ENCODE results near the gene NET1.

NET1 gene

DNA sequence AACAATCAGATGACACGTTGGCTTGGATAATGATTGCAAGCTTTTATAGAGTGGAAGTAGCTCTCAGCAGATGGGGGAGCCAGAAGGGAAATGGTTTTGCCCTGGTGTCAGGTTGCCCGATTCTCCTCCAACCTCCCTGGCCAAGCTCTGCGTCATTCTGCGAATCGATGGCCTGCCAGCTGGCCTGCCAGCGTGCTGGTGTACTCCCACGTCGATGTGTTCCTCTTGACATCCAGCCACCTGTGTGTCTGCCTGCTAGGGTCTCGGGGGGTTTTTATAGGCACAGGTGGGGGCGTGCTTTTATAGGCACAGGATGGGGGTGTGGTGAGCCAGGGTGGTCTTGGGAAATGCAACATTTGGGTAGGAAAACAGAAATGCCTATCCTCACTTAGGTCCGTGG is 4.6 kb downstream of the NET1 start:
- H3K27ac ChIP-seq: no peak overlapping the region
- H3K9me3 ChIP-seq (ENCODE audit: control insufficient read depth, low read length): no peaks in the 10 kb centered on the region
- no peak for TF ChIP-seq CTCF (IDR thresholded peaks at IDR 0.05)
- no peaks in the 10 kb centered on the region for H3K36me3 ChIP-seq (ENCODE audit: control insufficient read depth, insufficient read depth, low read length)
- H3K27me3 ChIP-seq (ENCODE audit: control insufficient read depth, insufficient read depth, low read length): no peaks in the 10 kb centered on the region
- no peak overlapping the region for H3K4me2 ChIP-seq (ENCODE audit: low read length)
- H3K79me2 ChIP-seq: peaks cover 14% of the 10 kb centered on the region
- peaks cover 2% of the 10 kb centered on the region for H3K4me1 ChIP-seq
- H3K4me3 ChIP-seq (ENCODE audit: low read depth, low read length): no peak overlapping the region
- H2AFZ ChIP-seq: no peak overlapping the region
- no peak overlapping the region for H3K9ac ChIP-seq

DNA sequence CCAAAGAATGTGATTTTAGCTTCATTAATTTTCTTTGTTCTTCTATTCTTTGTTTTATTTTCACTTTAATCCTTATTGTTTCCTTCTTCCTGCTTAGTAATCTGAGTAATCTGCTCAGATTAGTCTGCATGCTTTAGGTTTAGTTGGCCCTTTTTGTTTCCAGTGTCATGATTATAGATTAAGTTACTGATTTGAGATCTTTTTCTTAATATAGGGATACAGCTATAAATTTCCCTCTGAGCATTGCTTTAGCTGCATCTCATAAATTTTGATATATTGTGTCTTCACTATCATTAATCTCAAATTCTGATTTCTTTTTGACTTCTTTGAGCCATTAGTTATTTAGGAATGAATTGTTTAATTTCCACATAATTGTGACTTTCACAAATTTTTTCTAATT is 6.2 kb downstream of the NET1 start:
- Histone ChIP-seq H3K4me1 (no peaks in the 10 kb centered on the region), H3K27ac (no peak overlapping the region), H3K4me2 (ENCODE audit: low read length) (no peak overlapping the region), H3K36me3 (ENCODE audit: control insufficient read depth, insufficient read depth, low read length) (no peaks in the 10 kb centered on the region), H3K4me3 (ENCODE audit: low read depth, low read length) (no peak overlapping the region), H3K9me3 (ENCODE audit: control insufficient read depth, low read length) (no peaks in the 10 kb centered on the region), H2AFZ (no peak overlapping the region), H3K79me2 (peaks cover 10% of the 10 kb centered on the region), H3K27me3 (ENCODE audit: control insufficient read depth, insufficient read depth, low read length) (no peaks in the 10 kb centered on the region), H3K9ac (no peak overlapping the region)
- TF ChIP-seq CTCF (IDR thresholded peaks at IDR 0.05): no peak

- no peaks in the 10 kb centered on the region for H3K9me3 ChIP-seq (ENCODE audit: control insufficient read depth, low read length)
- no peak overlapping the region for H2AFZ ChIP-seq
- H3K27me3 ChIP-seq (ENCODE audit: control insufficient read depth, insufficient read depth, low read length): no peaks in the 10 kb centered on the region
- H3K4me3 ChIP-seq (ENCODE audit: low read depth, low read length): no peak overlapping the region
- no peak for TF ChIP-seq CTCF (IDR thresholded peaks at IDR 0.05)
- H3K4me2 ChIP-seq (ENCODE audit: low read length): no peak overlapping the region
- peaks cover 10% of the 10 kb centered on the region for H3K79me2 ChIP-seq
- no peaks in the 10 kb centered on the region for H3K36me3 ChIP-seq (ENCODE audit: control insufficient read depth, insufficient read depth, low read length)
- no peak overlapping the region for H3K9ac ChIP-seq
- H3K4me1 ChIP-seq: no peaks in the 10 kb centered on the region
- no peak overlapping the region for H3K27ac ChIP-seq
Measured at GRCh38 chr10:5419466-5420094, 7.2 kb downstream of the NET1 start.

DNA sequence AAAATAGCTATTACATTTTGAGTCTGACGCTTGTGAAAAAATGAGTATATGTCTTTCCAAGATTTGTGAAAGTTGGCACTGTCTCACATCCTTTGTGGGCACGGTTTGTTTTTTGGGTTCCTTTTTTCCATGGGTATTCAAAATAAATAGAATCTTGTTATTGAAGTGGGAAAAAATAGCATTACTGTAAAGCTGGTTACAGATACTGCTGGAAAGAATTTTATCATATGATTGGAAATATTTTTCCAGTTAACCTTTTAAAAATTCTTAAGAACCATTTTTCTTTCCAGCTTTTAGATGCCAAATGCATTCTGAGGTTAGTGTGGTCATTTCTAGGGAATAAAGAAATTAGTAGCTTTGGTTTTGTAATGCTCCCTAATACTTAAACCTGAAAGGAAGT is 11.4 kb downstream of the NET1 start:
- no peaks in the 10 kb centered on the region for H3K4me1 ChIP-seq
- H3K27ac ChIP-seq: no peak overlapping the region
- no peak overlapping the region for H3K4me3 ChIP-seq (ENCODE audit: low read depth, low read length)
- no peak overlapping the region for H3K9ac ChIP-seq
- H2AFZ ChIP-seq: no peak overlapping the region
- no peak for TF ChIP-seq CTCF (IDR thresholded peaks at IDR 0.05)
- no peaks in the 10 kb centered on the region for H3K9me3 ChIP-seq (ENCODE audit: control insufficient read depth, low read length)
- no peak overlapping the region for H3K4me2 ChIP-seq (ENCODE audit: low read length)
- peaks cover 2% of the 10 kb centered on the region for H3K79me2 ChIP-seq
- no peaks in the 10 kb centered on the region for H3K27me3 ChIP-seq (ENCODE audit: control insufficient read depth, insufficient read depth, low read length)
- H3K36me3 ChIP-seq (ENCODE audit: control insufficient read depth, insufficient read depth, low read length): no peaks in the 10 kb centered on the region

- Histone ChIP-seq H3K4me2 (ENCODE audit: low read length) (no peak overlapping the region), H3K36me3 (ENCODE audit: control insufficient read depth, insufficient read depth, low read length) (no peaks in the 10 kb centered on the region), H3K9ac (no peak overlapping the region), H3K27ac (no peak overlapping the region), H3K79me2 (peaks cover 2% of the 10 kb centered on the region), H3K4me3 (ENCODE audit: low read depth, low read length) (no peak overlapping the region), H3K4me1 (no peaks in the 10 kb centered on the region), H3K9me3 (ENCODE audit: control insufficient read depth, low read length) (no peaks in the 10 kb centered on the region), H2AFZ (no peak overlapping the region), H3K27me3 (ENCODE audit: control insufficient read depth, insufficient read depth, low read length) (no peaks in the 10 kb centered on the region)
- no peak for TF ChIP-seq CTCF (IDR thresholded peaks at IDR 0.05)
Measured at GRCh38 chr10:5424751-5425150, 12.4 kb downstream of the NET1 start.

Data from parathyroid adenoma (tissue), 2 donors.